ACC112 (cell line): Measurements from ENCODE around the gene KLK13.
A peak's percentile ranks its signal among the peaks of the same experiment; 100 is the strongest.

Source experiments
- H2AFZ ChIP-seq: fragments of 200-600 bp; sonication (generic); one replicate; pipeline ENCODE4 v1.6.0; 2017; ENCODE audit warnings: antibody characterized with exemption, low read length; ENCODE audit not compliant: unreplicated experiment
- H3K27ac ChIP-seq: fragments of 200-600 bp; sonication (generic); 2 replicates; pipeline ENCODE4 v1.5.1; 2014; ENCODE audit warnings: low read depth, mild to moderate bottlenecking, antibody characterized with exemption, low read length, moderate library complexity
- H3K27me3 ChIP-seq: fragments of 200-600 bp; sonication (generic); 2 replicates; pipeline ENCODE4 v1.6.1; 2014; ENCODE audit warnings: mild to moderate bottlenecking, antibody characterized with exemption, low read length, moderate library complexity, mixed read lengths; ENCODE audit not compliant: insufficient read depth
- H3K36me3 ChIP-seq: fragments of 200-600 bp; sonication (generic); 2 replicates; pipeline ENCODE4 v1.6.1; 2016; ENCODE audit warnings: mild to moderate bottlenecking, antibody characterized with exemption, low read length, moderate library complexity, mixed read lengths; ENCODE audit not compliant: insufficient read depth
- H3K4me1 ChIP-seq: fragments of 200-600 bp; sonication (generic); one replicate; pipeline ENCODE4 v1.6.1; 2016; ENCODE audit warnings: low read length, mixed read lengths; ENCODE audit not compliant: insufficient read depth, unreplicated experiment, control insufficient read depth
- H3K4me3 ChIP-seq: fragments of 200-600 bp; sonication (generic); 2 replicates; pipeline ENCODE4 v1.5.1; 2014; ENCODE audit warnings: mild to moderate bottlenecking, low read depth, low read length
- H3K79me2 ChIP-seq: fragments of 200-600 bp; sonication (generic); one replicate; pipeline ENCODE4 v1.6.0; 2016; ENCODE audit warnings: low read length; ENCODE audit not compliant: control insufficient read depth, unreplicated experiment, insufficient read depth

Gene KLK13

DNA sequence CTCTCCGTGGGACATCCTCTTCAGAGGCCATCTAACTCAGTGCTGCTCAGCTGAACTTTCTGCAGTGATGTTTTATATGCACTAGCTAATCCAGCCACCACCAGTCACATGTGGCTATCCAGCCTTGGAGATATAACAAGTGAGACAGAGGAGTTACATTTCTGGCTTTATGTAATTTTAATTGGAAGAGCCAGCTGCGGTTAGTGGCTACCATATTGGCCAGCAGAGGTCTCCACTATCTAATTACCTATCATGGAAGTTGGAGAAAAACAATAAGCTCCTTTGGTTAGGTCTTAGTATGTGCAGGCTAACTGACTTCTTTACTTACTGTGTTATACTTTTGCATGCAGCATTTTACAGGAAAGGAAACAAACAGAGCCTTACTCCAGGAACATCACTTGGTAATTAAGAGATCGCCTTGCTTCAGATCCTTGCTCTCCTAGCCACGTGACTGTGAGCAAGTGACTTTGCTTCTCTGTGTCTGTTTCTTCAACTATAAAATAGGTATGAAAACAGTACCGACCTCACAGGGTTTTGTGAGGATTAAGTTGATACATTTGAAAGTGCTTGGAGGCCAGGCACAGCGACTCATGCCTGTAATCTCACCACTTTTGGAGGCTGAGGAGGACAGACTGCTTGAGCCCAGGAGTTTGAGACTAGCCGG, 43.8 kb downstream of the KLK13 start:
- H3K79me2 ChIP-seq: no peaks in the 10 kb centered on the region
- no peak overlapping the region for H2AFZ ChIP-seq
- peaks cover 59% of the 10 kb centered on the region for H3K27me3 ChIP-seq
- no peak overlapping the region for H3K27ac ChIP-seq
- H3K4me1 ChIP-seq: peaks cover 2% of the 10 kb centered on the region
- H3K4me3 ChIP-seq: no peak overlapping the region
- H3K36me3 ChIP-seq: no peaks in the 10 kb centered on the region

GRCh38 chr19:51019544-51019925, 45.4 kb downstream of the KLK13 start, which contains the start of gene KLK10:
Gene KLK10, minus strand, starts transcription at chr19:51019709. Its CDS starts 579 bp downstream, at chr19:51019130.
- peak within 1 kb of the TSS; percentile 21; the same call in 1 of the 2 replicates for H3K4me3 ChIP-seq
- H3K79me2 ChIP-seq: no peaks in the 10 kb centered on the region
- no peak within 1 kb of the TSS for H3K27ac ChIP-seq
- peaks cover 2% of the 10 kb centered on the region for H3K4me1 ChIP-seq
- peaks cover 49% of the 10 kb centered on the region for H3K27me3 ChIP-seq
- H3K36me3 ChIP-seq: no peaks in the 10 kb centered on the region
- no peak within 1 kb of the TSS for H2AFZ ChIP-seq

DNA sequence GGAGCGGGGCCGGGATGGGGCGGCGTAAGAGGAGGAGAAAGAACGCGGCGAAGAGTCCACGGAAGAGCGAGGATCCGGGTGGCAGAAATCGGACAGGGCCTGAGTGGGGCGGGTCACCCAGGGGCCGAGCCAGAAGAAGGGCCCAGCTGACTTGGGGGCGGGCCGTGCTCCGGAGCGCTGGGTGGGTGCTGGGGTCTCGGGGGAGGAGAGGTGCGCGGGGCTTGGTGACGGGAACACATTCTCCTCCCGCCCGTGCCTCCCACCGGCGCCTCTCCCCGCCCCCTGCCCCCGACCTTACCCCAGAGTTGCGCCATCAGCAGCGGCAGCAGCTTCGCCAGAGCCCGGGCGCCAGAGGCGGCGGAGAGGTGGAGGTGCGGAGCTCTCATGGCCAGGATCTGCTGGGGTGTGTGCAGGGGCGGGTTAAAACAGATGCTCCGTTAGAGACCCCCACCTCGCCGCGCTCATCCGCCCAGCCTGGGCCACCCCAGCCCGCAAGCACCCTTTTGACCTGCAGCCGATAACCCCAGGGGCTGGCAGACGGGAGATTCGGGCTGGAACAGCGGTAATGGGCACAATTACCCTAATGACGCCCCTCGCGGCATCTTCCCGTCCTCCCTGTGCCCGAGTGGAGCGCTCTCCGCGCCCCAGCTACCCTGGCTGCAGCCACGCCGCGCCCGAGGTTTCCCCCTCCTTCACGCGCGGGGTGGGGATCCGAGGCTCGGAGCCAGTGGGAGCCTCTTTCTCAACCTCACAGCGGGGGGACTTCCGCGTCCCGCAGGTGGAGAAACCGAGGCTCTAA, 45.9 kb downstream of the KLK13 start:
- Histone ChIP-seq H3K4me3 (peak overlapping the region; percentile 21; the same call in 1 of the 2 replicates), H3K79me2 (no peaks in the 10 kb centered on the region), H3K27me3 (peaks cover 54% of the 10 kb centered on the region), H3K4me1 (peaks cover 2% of the 10 kb centered on the region), H3K27ac (no peak overlapping the region), H2AFZ (no peak overlapping the region), H3K36me3 (no peaks in the 10 kb centered on the region)

- Histone ChIP-seq H3K36me3 (no peaks in the 10 kb centered on the region), H3K27me3 (peaks cover 48% of the 10 kb centered on the region), H3K4me3 (peak overlapping the region; percentile 50), H2AFZ (no peak overlapping the region), H3K79me2 (no peaks in the 10 kb centered on the region), H3K27ac (no peak overlapping the region), H3K4me1 (peaks cover 2% of the 10 kb centered on the region)
Observed at GRCh38 chr19:51016798-51017683, 47.9 kb downstream of the KLK13 start.

GRCh38 chr19:51015691-51016267, 49.1 kb downstream of the KLK13 start:
- Histone ChIP-seq H2AFZ (no peak overlapping the region), H3K4me3 (no peak overlapping the region), H3K79me2 (no peaks in the 10 kb centered on the region), H3K36me3 (no peaks in the 10 kb centered on the region), H3K27ac (no peak overlapping the region), H3K4me1 (peaks cover 2% of the 10 kb centered on the region), H3K27me3 (peaks cover 48% of the 10 kb centered on the region)

GRCh38 chr19:51014242-51014641, 50.6 kb downstream of the KLK13 start:
- no peaks in the 10 kb centered on the region for H3K36me3 ChIP-seq
- peaks cover 38% of the 10 kb centered on the region for H3K27me3 ChIP-seq
- H2AFZ ChIP-seq: no peak overlapping the region
- no peak overlapping the region for H3K27ac ChIP-seq
- peaks cover 2% of the 10 kb centered on the region for H3K4me1 ChIP-seq
- H3K79me2 ChIP-seq: no peaks in the 10 kb centered on the region
- H3K4me3 ChIP-seq: no peak overlapping the region

- H3K27me3 ChIP-seq: peaks cover 36% of the 10 kb centered on the region
- H3K4me1 ChIP-seq: no peaks in the 10 kb centered on the region
- no peak overlapping the region for H3K27ac ChIP-seq
Observed at GRCh38 chr19:51012661-51013190, 52.2 kb downstream of the KLK13 start.

DNA sequence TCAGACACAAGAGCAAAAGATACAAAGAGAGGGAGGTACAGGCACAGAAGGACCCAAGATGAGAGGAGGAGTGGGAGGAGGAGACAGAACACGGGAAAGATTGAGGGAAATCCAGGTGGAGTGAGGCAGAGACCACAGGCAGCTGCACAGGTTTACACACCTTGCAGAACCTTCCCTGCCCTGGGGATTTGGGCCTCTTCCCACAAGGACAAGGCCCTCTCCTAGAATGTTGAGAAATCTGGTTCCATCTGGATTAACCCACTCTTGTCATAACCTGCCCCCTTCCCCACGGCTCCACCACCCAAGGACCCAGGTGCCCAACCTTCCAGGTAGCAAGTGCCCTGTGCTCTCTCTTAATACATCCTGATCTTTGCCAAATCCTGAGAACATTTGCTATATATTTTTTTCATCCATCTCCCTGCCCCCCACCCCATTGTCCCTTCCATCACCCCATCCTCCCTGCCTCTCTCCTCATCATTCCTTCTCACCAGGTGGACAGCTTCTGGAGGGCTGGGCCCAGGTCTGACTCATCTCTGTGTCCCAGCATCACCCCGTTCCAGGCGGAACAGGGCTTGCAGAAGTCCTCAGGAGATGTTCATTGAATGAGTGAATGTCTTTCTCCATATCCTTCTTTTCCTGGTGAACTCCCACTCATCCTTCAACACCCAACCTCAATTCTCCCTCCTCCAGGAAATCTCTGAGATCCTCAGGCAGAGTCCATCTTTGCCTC, 54.7 kb downstream of the KLK13 start:
- Histone ChIP-seq H3K36me3 (no peaks in the 10 kb centered on the region), H3K4me3 (no peak overlapping the region)

More at GRCh38 chr19:51012661-51013190, 52.2 kb downstream of the KLK13 start:
- no peaks in the 10 kb centered on the region for H3K36me3 ChIP-seq
- no peaks in the 10 kb centered on the region for H3K79me2 ChIP-seq
- H3K4me3 ChIP-seq: no peak overlapping the region
- no peak overlapping the region for H2AFZ ChIP-seq

GRCh38 chr19:51009061-51009891, 55.6 kb downstream of the KLK13 start:
- H3K36me3 ChIP-seq: no peaks in the 10 kb centered on the region
- no peaks in the 10 kb centered on the region for H3K79me2 ChIP-seq
- H3K4me1 ChIP-seq: no peaks in the 10 kb centered on the region
- H3K27me3 ChIP-seq: peaks cover 36% of the 10 kb centered on the region; the same call in 1 of the 2 replicates
- no peak overlapping the region for H3K27ac ChIP-seq
- no peak overlapping the region for H2AFZ ChIP-seq
- H3K4me3 ChIP-seq: no peak overlapping the region

More for the DNA sequence above, 54.7 kb downstream of the KLK13 start:
- H3K27ac ChIP-seq: no peak overlapping the region
- peaks cover 38% of the 10 kb centered on the region; the same call in 1 of the 2 replicates for H3K27me3 ChIP-seq
- no peaks in the 10 kb centered on the region for H3K4me1 ChIP-seq
- no peak overlapping the region for H2AFZ ChIP-seq
- no peaks in the 10 kb centered on the region for H3K79me2 ChIP-seq
